PFSK-1 (cell line): ENCODE results near the gene SLC38A10.

Source experiments
- POLR2AphosphoS5 ChIP-seq: IDR thresholded peaks from 2 replicates; pipeline ENCODE4 v1.6.1; 2012; ENCODE audit warnings: low read depth, mild to moderate bottlenecking, control low read depth, low read length, moderate library complexity
- SIN3A ChIP-seq: IDR thresholded peaks from 2 replicates; pipeline ENCODE4 v1.6.1; 2012; ENCODE audit warnings: mild to moderate bottlenecking, low read length, moderate library complexity, borderline replicate concordance; ENCODE audit not compliant: insufficient read depth

GRCh38 chr17:81338274-81339190 is 43.4 kb upstream of the SLC38A10 start:
- no peak for TF ChIP-seq POLR2AphosphoS5
- no peak for TF ChIP-seq SIN3A
